H1 (cell line): ENCODE measurements around the gene WASL. TPM values are rescaled to one million over a fixed set of nuclear protein-coding genes. Genes with fewer than 3 reads are reported as not detected.

Experiments
- ATF2 ChIP-seq: IDR thresholded peaks from 2 replicates; pipeline ENCODE4 v1.6.1; 2012; ENCODE audit warnings: low read length, inconsistent platforms
- CHD7 ChIP-seq: fragments of 300-600 bp; sonication (generic); IDR thresholded peaks from 2 replicates; pipeline ENCODE4 v1.7.1; 2012; ENCODE audit warnings: low read length, moderate library complexity, mild to moderate bottlenecking, inconsistent platforms; ENCODE audit not compliant: insufficient replicate concordance
- E2F6 ChIP-seq: IDR thresholded peaks from 2 replicates; pipeline ENCODE4 v1.6.1; 2012; ENCODE audit warnings: inconsistent platforms
- GABPA ChIP-seq: IDR thresholded peaks from 2 replicates; pipeline ENCODE4 v1.6.1; 2011; ENCODE audit warnings: mild to moderate bottlenecking, low read length, moderate library complexity, borderline replicate concordance; ENCODE audit not compliant: insufficient read depth
- NRF1 ChIP-seq: IDR thresholded peaks from 2 replicates; pipeline ENCODE4 v1.6.1; 2011; ENCODE audit warnings: mild to moderate bottlenecking, low read depth, low read length, improper control_type of control experiment
- SIX5 ChIP-seq: IDR thresholded peaks from 2 replicates; pipeline ENCODE4 v1.6.1; 2011; ENCODE audit warnings: mild to moderate bottlenecking, low read depth, low read length
- TBP ChIP-seq: IDR thresholded peaks from 2 replicates; pipeline ENCODE4 v1.6.1; 2011; ENCODE audit warnings: low read depth, low read length, improper control_type of control experiment
- polyA plus RNA-seq, 7 experiments: library from polyadenylated mRNA; depleted of rRNA in 3 of 7; stranded (reverse) in 5 of 7; unstranded in 2 of 7; fragments of >200 nt in 5 of 7; fragments of 200-250 nt in 2 of 7; gene quantifications; 1 replicate in 5 of 7; 2 replicates in 1 of 7; 4 replicates in 1 of 7; pipeline versions ENCODE4 v1.2.1 to v1.2.3, GENCODE V29; 2011 to 2013; ENCODE audit warnings: missing spikeins in 2 of 7, mixed read lengths in 2 of 7
- total RNA-seq: library from RNA; stranded (reverse); fragmentation: NEBNext Ultra II Directional; extraction: Animal tissue kit (Norgen Biotek cat#: 25700); gene quantifications from 2 replicates; pipeline ENCODE4 v1.2.1, GENCODE V29; 2021

WASL gene
- total and polyA plus RNA-seq, 2 of the 8 experiments (the other 6 are each of a cell fraction or from before 2014, with no cell fraction given), result 7.7 to 38.9 TPM

GRCh38 chr7:123783820-123784219 is 35.0 kb upstream of the WASL start (continued):
- TF ChIP-seq CHD7 (no peak), ATF2 (no peak), E2F6 (no peak), GABPA (no peak), TBP (no peak), SIX5 (no peak), NRF1 (no peak)
